ENCODE measurements around the gene NDUFS5.
A peak's percentile ranks its signal among the peaks of the same experiment; 100 is the strongest.

NDUFS5 gene

DNA sequence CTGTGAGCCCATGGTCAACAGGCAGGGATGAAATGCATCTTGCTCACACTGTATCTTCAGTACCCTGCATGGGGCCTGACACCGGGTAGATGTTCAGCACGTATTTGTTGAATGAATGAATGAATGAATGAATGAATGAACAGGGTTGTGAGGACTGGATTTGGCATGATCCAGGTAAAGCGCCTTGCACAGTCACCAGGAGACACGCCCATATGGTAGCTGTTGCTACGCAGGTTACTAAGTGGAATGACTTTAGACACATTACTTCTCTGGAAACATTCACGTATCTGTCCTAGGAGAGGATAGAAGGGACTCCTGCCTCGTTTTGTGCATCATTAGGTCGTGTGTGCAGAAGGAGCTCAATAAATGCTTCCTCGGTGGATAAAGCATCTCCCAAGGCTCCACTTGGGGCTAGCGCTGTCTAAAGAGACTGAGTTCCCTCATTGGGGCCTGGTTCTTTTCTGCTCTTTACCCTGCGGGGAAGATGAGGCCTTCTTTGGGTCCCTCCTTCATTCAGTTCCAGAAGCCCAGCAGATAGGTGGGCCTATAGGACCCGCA, 54.2 kb downstream of the NDUFS5 start:
- TF ChIP-seq, protein P1, sequence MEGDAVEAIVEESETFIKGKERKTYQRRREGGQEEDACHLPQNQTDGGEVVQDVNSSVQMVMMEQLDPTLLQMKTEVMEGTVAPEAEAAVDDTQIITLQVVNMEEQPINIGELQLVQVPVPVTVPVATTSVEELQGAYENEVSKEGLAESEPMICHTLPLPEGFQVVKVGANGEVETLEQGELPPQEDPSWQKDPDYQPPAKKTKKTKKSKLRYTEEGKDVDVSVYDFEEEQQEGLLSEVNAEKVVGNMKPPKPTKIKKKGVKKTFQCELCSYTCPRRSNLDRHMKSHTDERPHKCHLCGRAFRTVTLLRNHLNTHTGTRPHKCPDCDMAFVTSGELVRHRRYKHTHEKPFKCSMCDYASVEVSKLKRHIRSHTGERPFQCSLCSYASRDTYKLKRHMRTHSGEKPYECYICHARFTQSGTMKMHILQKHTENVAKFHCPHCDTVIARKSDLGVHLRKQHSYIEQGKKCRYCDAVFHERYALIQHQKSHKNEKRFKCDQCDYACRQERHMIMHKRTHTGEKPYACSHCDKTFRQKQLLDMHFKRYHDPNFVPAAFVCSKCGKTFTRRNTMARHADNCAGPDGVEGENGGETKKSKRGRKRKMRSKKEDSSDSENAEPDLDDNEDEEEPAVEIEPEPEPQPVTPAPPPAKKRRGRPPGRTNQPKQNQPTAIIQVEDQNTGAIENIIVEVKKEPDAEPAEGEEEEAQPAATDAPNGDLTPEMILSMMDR (IDR thresholded peaks at IDR 0.05; ENCODE audit: low read length, missing control alignments) = no peak
- no peak overlapping the region for H3K4me3 ChIP-seq (replicated peaks; ENCODE audit: low read depth, low read length)
- no peak for DNase-seq (ENCODE audit: low read depth)

DNA sequence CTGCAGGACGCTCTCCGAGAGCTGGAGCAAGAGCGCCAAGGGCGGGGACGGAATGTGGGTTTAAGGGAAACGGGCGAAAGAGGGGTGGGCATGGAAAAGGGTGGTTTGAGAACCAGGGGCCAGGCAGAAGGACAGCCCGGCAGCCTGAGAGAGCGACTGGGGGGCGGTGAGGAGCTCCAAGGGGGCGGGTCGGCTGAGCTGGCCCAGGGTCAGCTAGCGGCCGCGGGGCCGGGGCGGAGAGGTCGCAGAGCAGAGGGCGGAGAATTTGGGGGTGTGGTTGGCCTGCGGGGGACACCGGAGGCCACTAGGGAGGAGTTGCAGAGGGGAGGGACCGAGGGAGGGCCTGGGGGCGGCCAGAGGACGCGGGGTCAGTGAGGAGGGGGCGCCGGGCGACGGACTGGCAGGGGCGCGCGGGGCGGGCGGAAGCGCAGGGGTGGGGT, 54.7 kb downstream of the NDUFS5 start:
- no peak for DNase-seq (ENCODE audit: low read depth)
- H3K4me3 ChIP-seq (replicated peaks; ENCODE audit: low read depth, low read length) = peak overlapping the region; percentile 32
- TF ChIP-seq, protein P1 (IDR thresholded peaks at IDR 0.05; ENCODE audit: low read length, missing control alignments) = no peak

DNA sequence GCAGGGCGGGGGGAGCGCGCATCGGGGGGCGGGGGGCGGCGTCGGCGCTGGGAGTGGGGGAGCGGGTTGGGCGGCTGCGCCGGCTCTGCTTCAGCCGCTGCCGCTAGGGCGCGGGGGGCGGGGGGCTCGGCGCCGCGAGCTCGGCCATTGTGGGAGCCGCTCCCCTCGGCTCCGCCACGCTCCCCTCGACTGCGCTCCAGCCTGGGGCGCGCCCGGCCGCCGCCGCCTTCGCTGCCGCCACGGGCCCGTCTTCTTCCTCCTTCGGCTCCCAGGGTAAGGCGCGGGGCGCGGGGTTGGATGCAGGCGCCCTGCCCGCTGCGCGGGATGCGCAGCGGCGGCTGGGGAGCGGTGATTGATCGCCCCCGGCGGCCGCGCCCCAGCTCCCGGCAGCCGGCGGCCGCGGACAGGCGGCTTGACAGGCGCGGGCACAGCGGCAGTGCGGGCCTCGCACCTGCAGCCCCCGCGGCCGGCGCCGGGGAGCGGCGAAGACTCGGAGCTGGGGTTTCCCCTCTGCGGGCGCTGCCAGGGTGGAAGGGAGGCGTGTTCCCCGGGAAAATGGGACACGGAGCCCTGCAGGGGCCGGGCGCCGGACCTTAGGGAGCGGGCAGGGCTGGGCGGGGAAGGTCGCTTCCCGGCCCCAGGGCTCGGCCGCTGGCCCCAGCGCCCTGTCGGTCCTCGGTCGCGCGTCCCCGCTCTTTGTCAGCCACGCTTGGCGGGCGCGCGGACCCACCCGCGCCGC, 55.3 kb downstream of the NDUFS5 start:
- peak overlapping the region; percentile 46 for H3K4me3 ChIP-seq (replicated peaks; ENCODE audit: low read depth, low read length)
- TF ChIP-seq, protein P1 (IDR thresholded peaks at IDR 0.05; ENCODE audit: low read length, missing control alignments) = no peak
- DNase-seq (ENCODE audit: low read depth) = no peak

DNA sequence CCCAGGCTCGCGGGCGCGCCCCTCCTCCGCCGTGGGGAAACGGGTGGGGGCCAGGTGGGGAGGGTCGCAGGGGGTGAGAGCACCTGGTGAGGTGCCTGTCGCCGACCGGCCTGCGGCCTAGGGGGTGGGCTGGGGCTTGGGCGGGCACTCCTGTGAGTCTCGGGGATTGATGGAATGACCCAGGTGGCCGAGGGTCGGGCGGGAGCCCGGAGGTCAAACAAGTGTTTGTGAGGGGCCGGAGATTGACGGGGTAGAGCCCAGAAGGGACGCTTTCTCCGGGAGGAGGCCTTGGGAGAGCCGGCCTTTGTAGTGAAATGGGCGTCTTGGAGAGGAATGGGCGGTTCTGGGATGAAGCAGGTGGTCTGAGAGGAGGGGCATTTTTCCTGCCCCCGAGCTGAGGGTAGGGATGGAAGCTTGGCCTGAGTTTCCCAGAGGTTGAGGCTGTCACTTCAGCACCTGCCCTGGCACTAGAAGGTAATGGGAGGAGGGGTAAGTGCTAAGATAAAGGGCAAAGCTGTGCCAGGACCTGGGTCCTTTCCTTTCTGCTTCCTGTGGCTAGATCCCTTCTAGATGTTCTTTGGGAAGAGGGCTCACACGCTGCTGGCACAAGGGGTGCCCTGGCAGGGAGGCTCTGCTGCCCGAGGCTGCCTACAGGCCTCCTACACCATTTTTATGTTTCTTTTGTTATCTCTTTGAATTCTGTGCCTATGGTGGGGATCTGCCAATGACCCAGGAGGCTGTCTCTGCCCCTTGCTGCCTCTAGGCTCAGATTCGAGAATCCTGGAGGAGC, 56.1 kb downstream of the NDUFS5 start:
- no peak for DNase-seq (ENCODE audit: low read depth)
- H3K4me3 ChIP-seq (replicated peaks; ENCODE audit: low read depth, low read length) = no peak overlapping the region
- TF ChIP-seq, protein P1 (IDR thresholded peaks at IDR 0.05; ENCODE audit: low read length, missing control alignments) = no peak

DNA sequence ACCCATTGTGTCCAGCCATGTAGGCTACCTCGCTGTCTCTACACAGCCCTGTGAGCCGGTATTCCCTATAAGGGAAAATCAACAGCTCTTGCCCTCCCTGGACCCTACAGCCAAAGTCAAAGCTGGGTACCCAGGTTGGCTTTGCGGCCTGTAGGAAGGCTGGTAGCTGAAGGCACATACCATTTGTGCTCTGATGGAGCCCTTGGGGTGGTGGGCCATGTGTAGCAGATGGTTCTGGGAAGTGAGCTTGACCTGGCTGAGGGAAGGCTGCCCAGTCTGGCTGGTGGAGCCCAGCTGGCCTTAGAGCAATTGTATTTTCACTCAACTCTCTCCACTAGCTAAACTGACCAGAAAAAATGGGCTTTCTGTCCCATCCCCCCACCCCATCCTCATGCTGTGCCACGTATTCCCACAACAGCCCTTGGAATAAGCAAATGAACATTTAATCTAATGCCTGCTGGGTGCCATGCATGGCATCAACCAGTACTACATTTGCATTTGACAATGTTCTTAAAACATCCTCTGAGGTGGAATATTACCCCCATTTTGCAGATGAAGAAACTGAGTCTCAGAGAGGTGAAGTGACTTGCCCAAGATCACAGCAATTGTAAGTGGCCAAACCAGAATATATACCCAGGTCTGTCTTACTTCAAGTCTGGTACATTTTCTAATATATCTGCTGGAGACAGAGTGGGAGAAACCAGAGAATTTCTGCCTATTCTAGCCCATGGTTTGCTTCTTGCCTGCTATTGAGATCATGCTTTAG, 56.8 kb downstream of the NDUFS5 start:
- TF ChIP-seq, protein P1 (IDR thresholded peaks at IDR 0.05; ENCODE audit: low read length, missing control alignments) = no peak

DNA sequence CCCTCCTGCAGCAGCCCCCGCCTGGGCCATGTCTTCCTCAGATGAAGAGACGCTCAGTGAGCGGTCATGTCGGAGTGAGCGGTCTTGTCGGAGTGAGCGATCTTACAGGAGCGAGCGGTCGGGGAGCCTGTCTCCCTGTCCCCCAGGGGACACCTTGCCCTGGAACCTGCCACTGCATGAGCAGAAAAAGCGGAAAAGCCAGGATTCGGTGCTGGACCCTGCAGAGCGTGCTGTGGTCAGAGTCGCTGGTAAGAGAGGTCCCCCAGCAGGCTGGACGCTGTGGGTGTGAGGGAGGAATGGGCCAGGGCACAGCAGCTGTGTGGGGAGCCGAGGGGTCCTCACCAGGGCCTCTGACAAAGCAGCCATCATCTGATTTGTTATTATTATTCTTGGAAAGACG, 58.0 kb downstream of the NDUFS5 start:
- TF ChIP-seq, protein P1 (IDR thresholded peaks at IDR 0.05; ENCODE audit: low read length, missing control alignments) = no peak
- no peak overlapping the region for H3K4me3 ChIP-seq (replicated peaks; ENCODE audit: low read depth, low read length)
- DNase-seq (ENCODE audit: low read depth) = no peak

More for the DNA sequence above, 56.8 kb downstream of the NDUFS5 start:
- no peak overlapping the region for H3K4me3 ChIP-seq (replicated peaks; ENCODE audit: low read depth, low read length)
- DNase-seq (ENCODE audit: low read depth) = no peak

Measured in fibroblast of pulmonary artery (primary cell).